GM19468 (cell line): ENCODE results near the gene MED6.

Experiments
- ATAC-seq: cut with Tn5 transposase; IDR thresholded peaks from one replicate; pipeline ENCODE4 v1.9.1; 2021; ENCODE audit warnings: mild to moderate bottlenecking, moderate library complexity, moderate number of reproducible peaks; ENCODE audit not compliant: unreplicated experiment; ENCODE audit errors: extremely low read depth

The MED6 gene, protein sequence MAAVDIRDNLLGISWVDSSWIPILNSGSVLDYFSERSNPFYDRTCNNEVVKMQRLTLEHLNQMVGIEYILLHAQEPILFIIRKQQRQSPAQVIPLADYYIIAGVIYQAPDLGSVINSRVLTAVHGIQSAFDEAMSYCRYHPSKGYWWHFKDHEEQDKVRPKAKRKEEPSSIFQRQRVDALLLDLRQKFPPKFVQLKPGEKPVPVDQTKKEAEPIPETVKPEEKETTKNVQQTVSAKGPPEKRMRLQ

GRCh38 chr14:70600382-70601157, at the start of gene MED6:
Gene MED6, minus strand, starts transcription at chr14:70600655. Its CDS starts 18 bp downstream, at chr14:70600637.
- ATAC-seq, result no peak

DNA sequence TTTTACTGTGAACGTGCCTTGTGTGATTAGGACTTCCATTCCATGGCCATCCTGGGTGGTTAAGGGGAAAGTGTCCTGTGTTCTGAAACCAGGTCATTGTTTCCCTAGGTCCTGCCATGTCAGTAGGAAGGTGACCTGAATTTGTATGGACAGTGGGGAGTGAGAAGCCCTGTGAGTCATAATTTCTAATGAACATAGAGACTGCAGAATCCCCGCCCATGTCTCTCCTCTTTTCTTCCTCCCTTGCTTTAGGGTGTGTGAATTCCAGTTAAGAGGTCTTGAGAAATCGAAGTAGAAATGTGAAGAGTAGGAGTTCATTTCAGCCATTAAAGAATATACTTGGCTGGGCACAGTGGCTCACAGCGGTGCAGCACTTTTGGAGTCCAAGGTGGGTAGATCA, 49.3 kb upstream of the MED6 start:
- ATAC-seq, result no peak

- ATAC-seq, result no peak
These were observed 47.9 kb upstream of the MED6 start for GRCh38 chr14:70648346-70648745.

DNA sequence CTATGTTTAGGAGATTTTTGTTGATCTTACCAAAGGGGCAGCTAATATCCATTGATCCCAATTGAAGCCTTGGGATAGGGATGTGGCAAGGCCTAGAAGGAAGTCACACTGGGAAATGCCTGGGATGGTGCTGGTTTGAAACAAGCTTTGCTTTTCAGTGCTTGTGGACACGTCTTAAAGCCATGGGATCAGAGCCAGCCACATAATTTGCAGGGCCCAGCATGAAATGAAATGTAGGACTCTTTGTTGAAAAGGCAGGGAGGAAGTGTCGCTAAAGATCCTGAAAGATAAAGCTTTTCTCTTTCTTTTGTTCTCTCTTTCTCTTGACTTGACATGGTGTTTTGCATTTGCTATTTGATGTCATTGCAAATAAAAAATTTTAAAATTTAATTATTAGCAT, 46.2 kb upstream of the MED6 start:
- ATAC-seq, result no peak

DNA sequence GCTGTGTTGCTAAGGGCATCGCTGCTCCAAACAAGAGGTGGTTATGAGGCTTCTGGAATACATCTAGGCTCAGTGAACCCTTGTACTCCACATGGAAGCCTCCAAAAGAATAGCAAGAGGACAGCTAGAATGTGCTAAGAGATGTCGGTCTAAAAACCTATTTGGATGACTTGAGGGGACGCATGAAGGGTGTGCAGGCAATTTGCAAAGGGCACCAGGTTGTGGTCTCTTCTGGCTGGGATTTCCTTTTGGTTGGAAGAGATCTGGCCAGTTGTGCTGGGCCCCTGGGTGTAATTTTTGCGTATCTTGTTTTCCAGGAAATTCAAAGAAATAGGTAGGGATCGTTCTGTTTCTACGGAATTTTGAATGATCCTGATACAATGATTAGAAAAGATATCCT, 45.4 kb upstream of the MED6 start:
- no peak for ATAC-seq

- no peak for ATAC-seq
These were observed 43.5 kb upstream of the MED6 start for GRCh38 chr14:70643967-70644366.

DNA sequence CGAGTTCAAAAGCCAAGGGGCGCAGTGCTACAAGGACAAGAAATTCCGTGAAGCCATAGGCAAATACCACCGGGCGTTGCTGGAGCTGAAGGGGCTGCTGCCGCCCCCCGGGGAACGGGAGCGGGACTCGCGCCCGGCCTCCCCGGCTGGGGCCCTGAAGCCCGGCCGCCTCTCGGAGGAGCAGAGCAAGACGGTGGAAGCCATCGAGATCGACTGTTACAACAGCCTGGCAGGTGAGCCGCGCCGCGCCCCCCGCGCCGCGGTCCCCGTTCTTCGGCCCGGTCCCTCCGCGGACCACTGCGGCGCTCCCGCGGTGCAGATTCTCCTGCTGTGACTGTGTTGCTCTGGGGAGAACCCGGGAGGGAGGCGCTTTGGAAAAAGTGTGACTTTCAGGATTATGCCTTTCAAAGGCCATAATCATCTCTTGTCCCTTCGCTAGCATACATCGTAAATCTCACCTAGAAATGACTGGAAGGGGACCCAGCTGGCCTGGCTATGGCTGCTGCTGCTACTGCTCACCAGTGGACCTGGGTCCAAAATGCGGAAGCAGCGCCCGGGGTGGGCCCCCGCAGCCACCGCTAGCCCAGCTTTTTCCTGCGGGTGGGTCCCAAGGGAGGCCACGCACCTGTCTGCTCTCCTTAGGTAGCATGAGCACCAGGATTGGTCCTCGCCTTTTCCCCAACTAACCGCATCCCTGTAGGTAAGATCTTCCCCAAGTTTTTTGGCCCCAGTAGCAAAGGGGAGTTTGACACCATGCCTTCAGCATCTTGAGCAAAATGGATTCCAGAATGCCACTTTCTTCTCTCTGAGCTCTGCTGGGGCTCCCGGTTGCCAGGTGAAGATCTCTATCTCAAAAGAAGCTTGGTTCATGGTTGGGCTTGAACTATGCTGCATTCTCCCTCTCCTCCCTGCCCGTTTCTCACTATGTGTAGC, 42.1 kb upstream of the MED6 start:
- no peak for ATAC-seq

DNA sequence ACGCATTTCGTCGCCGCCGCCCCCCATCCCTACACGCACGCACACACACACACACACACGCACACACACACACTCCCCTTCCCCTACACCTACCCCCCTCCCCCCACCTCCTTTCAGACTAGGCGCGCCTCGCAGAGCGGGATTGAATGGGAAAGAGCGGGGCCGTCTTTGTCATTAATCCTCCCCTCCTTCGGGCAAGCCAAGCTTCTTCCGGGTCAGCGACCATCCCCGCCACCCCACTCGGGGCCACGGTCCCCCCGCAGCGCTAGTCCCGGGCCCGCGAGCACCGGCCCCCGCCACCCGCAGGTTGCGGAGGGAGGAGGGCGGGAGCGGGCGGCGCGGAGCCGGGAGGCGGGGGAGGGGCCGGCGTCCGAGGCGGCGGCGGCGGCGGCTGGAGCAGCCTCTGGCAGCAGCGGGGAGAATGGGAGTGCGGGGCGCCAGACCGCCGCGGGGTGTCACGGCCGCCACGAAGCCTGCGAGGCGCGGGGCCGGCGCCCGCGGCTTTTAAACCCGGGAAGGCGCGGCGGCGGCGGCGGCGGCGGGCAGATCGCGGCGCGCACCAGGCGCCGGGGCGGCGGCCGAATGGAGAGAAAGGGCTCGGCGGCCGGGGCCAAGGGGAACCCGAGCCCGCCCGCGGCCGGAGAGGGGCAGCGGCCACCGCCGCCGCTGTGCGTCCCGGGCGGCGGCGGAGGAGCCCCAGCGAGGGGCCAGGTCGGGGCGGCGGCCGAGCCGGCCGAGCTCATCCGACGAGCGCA, 41.3 kb upstream of the MED6 start, which contains the start of gene TTC9:
TTC9 (plus strand) TSS at position 369 of the 755 bp plus-strand sequence; CDS start at position 583, 214 bp downstream.
- no peak for ATAC-seq

- ATAC-seq, result peak; percentile 69
These were observed 40.6 kb upstream of the MED6 start for GRCh38 chr14:70640938-70641547.

DNA sequence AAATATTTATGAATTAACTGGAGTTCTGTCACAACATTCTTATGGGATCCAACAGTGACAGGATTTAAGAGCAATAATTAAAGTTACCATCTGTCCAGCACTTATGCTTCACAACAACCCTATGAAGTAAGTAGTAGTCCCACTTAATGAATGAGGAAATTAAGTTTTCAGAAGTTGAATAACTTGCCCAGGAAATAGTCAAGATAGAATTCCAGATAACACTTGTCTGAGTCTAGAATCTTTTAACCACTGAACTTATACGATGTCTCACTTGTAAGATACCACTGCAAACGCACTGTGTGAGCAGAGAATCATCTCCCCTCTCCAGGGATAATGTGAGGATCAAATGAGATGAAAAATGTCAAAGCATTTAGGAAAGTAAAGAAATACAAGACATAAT, 38.0 kb upstream of the MED6 start:
- ATAC-seq, result no peak

- no peak for ATAC-seq
These were observed 35.6 kb upstream of the MED6 start for GRCh38 chr14:70635971-70636595.

GRCh38 chr14:70631948-70632347, 31.5 kb upstream of the MED6 start:
- no peak for ATAC-seq

- ATAC-seq, result no peak
These were observed 24.5 kb upstream of the MED6 start for GRCh38 chr14:70624972-70625371.

- no peak for ATAC-seq
These were observed 21.8 kb upstream of the MED6 start for GRCh38 chr14:70622111-70622712.

- no peak for ATAC-seq
These were observed 19.3 kb upstream of the MED6 start for GRCh38 chr14:70619708-70620107.

DNA sequence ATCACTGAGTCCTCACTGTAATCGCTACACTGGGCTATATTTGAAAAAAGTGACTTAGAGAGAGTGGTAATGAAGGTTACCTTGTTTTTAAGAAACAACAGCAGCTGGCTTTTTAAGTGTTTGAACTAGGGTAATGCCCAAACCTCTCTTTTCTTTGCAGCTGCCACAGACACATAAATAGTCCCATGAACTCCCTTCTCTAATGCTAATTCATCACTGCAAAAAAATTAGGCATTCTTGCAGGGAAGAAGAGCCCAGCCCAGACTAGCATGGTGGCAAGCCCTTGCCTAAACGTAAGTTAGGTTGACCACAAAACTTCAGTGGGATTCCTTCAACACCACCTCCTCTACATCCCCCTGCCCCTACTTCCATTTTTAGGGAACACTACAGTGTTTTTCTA, 17.9 kb upstream of the MED6 start:
- no peak for ATAC-seq

DNA sequence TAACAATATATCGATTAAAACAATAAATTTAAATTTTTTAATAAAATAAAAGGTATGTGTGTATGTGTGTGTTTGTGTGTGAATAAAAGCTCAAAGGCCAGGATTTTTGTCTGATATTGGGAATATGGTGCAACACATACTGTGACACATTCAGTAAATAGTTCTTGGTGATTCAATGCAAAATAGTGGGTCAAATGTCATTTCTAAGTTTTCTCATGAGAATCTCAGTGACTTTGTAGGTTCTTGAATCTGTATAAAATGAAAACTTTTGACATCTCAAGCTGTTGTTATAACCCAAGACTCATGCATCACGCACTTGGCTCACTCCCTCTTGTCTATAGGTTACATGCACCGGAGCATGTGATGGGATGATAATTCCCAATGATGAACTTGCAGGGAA, 16.2 kb upstream of the MED6 start:
- ATAC-seq, result no peak

GRCh38 chr14:70611216-70611615, 10.8 kb upstream of the MED6 start:
- ATAC-seq, result no peak

DNA sequence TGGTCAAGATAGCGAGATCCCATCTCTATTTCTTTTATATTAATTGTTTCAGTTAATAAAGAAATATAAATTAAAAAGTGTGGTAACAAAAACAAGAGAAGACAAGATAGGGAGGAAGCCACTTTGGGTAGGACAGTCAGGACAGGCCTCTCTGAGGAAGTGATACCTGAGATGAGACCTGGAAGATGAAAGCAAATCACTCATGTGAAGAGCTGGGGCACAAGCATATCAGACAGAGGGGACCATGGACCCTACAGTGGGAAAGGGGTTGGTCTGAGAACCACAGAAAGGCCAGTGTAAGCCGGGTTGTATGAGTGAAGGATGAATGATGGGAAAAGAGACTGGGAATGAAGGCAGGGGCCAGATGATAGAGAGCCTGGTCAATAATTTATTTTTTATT, 1.8 kb upstream of the MED6 start:
- no peak for ATAC-seq
